Endometrial microvascular endothelial cells (primary cell): ENCODE measurements around the gene FBXW7. TPM values are rescaled to one million over a fixed set of nuclear protein-coding genes. Genes with fewer than 3 reads are reported as not detected.

Source experiments
- in situ Hi-C: cut with HindIII; loops from 2 replicates; pipeline ENCODE4 v1.10.0; 2017; ENCODE audit warnings: low sequenced_read_pairs, low pct_unique_long_range_greater_than_20kb; ENCODE audit errors: inconsistent ontology term
- total RNA-seq: library from RNA; depleted of rRNA; stranded (reverse); fragments of >200 nt; gene quantifications from one replicate; pipeline ENCODE4 v1.2.3, GENCODE V29; 2015; ENCODE audit errors: inconsistent ontology term

FBXW7 gene
- total RNA-seq, 1 donor from 2014 or later: 45.3 TPM

DNA sequence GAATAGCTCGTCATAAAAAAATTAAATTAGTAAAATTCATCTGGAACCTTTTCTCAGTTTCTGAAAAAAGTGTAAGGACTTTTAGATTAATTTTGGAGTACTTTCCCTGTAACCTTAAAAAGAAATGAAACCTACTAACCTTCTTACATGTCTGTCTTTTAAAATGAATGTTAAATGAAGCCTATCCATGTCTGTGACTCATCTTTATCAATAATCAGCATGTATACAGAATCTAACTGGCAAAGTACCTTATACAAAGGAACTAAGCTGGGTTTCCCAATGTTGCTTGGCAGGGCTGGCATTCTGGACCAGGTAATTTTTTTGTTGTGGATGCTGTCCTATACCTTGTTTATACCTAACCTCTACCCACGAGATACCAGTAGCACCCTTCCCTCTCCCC lies 13.6 kb downstream of the FBXW7 start:
- in situ Hi-C loops: no loop called here

- in situ Hi-C loops: no loop called here
These were observed 19.7 kb downstream of the FBXW7 start for GRCh38 chr4:152516156-152516555.

DNA sequence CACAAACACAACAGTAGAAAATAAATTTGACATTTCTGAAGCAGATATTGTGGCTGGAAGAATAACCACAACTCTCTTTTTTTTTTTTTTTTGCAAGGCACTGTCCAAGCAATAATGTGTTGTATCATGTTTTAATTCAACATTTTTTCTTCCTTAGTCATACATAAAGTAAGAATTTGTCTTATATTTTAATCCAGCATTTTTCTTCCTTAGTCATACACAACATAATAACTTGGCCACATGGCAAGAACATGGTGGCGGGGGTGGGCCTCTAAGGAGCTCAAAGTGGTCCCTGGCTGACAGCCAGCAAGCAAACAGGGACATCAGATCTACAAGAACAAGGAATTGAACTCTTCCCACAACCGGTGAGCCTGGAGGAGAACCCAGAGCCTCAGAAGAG lies 20.2 kb downstream of the FBXW7 start:
- in situ Hi-C loops: no loop called here

DNA sequence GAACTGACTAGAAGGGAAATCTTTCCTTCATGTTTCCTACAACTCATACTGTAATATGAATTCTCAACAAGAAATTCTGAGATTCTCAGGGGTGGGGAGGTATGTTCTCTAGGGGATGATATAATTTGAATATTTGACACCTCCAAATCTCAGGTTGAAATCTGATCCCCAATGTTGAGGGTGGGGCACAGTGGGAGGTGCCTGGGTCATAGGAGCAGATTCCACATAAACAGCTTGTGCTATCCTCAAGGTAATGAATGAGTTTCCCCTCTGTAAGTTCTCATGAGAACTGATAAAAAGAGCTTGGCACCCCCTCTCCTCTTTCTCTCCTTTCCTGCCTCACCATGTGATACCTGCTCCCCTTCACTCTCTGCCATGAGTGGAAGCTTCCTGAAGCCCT lies 21.5 kb downstream of the FBXW7 start:
- in situ Hi-C loops: no loop called here

DNA sequence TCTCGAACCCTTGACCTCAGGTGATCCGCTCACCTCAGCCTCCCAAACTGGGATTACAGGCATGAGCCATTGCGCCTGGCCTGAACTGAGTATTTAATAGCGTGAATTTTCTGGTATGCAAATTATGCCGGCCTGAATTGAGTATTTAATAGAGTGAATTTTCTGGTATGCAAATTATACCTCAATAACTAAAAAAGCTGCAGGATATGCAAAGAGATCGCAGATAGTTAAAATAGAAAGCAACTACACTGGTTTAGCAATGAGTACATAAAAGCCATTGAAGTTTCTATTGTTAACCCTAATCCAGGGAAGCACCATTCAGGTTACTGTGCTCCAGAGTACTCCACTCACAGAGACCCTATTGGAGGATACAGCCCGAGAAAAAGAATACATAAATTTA lies 22.8 kb downstream of the FBXW7 start:
- in situ Hi-C loops: no loop called here

GRCh38 chr4:152512483-152512882 lies 23.4 kb downstream of the FBXW7 start:
- in situ Hi-C loops: no loop called here

- in situ Hi-C loops: no loop called here
These were observed 25.3 kb downstream of the FBXW7 start for GRCh38 chr4:152510349-152511147.

DNA sequence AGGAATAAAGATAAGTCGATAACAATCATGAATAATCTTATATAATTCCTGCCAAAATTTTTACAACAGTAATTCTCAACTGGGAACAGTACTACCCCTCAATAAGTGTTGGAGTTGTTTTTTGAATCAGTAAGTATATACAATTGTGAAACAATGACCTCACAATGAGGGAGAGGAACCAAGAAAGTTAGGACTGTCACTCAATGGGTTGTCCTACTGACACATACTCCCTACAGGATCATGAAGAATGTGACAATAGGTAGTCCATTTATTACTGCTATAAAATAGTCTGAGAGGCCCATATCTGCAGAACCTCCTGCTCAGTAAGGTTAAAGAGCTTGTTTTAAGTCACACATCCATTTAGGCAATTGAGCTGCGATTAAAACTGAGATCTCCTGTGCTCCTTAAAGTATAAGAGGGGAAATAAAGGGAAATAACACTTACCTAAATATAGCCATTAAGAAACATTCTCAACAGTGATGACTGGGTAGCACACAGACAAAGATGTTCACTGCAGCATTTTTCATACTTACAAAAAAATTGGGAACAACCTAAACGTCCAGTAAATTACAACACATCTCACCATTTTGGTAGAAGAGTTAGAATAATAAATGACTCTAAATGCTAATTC lies 26.2 kb downstream of the FBXW7 start:
- in situ Hi-C loops: no loop called here

GRCh38 chr4:152508818-152509217 lies 27.1 kb downstream of the FBXW7 start:
- in situ Hi-C loops: no loop called here

DNA sequence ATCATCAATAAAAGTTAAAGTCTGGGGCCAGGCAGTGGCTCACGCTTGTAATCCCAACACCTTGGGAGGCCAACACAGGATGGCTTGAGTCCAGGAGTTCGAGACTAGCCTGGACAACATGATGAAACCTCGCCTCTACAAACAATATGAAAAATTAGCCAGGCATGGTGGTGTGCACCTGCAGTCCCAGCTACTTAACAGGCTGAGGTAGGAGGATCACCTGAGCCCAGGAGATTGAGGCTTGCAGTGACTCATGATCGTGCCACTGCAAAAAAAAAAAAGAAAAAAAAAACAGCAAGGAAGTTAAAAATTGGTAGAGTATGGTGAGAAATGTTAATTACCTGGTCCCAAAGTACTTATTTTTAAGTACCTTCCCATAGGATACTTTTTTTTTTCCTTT lies 27.5 kb downstream of the FBXW7 start:
- in situ Hi-C loops: no loop called here

- in situ Hi-C loops: no loop called here
These were observed 32.1 kb downstream of the FBXW7 start for GRCh38 chr4:152503653-152504290.

DNA sequence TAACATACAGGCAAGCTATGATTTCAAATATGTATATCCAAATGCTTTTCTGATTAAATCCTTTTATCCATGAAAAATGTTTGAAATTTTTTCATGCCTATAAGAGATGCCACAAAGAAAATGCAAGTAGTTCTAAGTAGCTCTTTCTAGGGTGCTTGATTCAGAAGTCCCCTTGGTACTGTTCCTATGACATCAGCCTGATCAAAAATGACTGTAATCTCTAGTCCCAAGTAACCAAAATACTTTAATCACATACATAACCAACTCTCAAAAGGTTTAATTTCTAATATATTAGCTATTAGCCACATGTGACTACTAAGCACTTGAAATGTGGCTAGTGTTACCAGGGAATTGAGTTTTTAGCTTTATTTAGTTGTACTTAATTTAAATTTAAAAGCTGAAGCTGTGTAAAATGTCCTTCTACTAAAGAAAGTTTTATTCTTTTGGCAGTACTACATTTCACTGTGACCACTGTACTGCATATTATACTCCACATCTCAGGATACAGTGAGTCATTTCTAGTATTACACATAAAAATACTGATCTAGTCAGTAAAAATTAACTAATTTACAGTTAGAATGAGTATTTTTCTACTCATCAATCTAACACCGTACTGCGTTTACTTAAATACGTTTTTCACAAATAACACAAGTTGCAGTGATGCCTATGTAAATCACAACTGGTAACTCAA lies 33.9 kb downstream of the FBXW7 start:
- in situ Hi-C loops: no loop called here

- in situ Hi-C loops: no loop called here
These were observed 35.0 kb downstream of the FBXW7 start for GRCh38 chr4:152500800-152501434.

GRCh38 chr4:152500275-152500674 lies 35.6 kb downstream of the FBXW7 start:
- in situ Hi-C loops: no loop called here

DNA sequence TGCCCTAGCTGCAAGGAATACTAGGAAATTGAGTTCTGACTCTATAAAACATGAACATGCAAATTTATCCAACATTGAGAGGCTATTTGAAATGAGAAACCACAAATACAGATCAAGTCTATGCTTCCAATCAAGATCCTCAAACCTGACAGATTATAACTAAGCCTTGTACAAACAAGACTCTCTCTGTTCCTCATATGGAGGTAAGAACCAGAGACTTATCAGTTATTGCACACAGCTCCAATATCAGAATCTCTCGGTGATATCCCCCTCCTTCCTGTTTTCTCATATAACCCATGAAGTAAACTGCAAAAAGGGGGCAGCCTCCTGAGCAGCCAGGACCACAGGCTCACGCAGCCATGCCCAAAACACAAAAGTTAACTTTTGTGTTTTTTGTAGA lies 36.5 kb downstream of the FBXW7 start:
- in situ Hi-C loops: no loop called here

GRCh38 chr4:152494020-152494419 lies 41.9 kb downstream of the FBXW7 start:
- in situ Hi-C loops: no loop called here

DNA sequence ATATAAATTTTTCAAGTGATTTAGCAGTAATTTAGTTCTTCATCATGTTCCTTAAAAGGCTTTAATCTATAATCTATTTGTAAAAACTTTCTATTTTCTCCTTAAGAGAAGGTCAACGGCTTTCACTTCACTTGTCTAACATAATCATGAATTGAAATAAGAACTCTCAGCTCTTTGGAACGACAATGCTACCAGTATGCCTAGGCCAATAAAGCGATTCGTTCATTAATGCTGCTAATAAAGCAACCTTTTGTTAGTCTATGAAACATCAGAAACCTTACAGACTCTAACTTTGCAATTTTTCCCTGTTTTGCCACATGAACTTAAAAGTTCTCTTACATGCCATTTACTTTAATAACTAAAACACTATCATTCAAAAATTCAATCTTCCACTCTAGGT lies 47.6 kb downstream of the FBXW7 start:
- in situ Hi-C loops: no loop called here

DNA sequence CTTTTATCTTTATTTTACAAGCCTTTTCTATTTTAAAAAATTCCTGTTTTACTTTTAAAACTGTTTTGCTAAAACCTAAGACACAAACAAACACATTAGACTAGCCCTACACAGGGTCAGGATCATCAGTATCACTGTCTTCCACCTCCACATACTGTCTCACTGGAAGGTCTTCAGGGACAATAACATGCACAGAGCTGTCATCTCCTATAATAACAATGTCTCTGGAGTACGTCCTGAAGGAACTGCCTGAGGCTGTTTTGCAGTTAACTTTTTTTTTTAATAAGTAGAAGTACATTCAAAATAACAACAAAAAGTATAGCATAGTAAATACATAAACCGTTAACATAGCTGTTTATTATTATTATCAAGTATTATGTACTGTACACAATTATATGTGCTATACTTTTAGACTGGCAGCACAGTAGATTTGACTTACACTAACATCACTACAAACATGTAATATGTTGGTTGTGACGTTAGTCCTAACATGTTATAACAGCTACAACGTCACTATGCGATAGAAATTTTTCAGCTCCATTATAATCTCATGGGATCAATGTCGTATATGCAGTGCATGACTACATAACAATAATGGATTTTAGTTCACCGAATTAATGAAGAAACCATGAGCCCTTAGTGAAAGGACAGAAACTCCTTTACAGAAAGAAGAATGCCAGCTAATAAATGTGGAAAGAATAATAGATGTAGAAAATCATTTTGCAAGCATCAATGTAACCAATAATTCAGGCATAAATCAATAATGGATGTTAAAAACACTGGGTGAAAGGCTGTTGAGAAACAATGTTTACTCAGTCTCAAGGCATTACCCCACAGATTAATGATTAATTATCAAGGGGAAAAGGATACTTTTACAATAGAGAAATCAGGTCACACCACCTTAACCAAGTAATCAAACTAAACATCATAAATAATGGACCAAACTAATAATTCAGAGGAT lies 49.2 kb downstream of the FBXW7 start:
- in situ Hi-C loops: no loop called here
